Fibroblast of lung (primary cell): ENCODE data around the gene IFT57. TPM values are rescaled to one million over a fixed set of nuclear protein-coding genes. Genes with fewer than 3 reads are reported as not detected.

ENCODE experiments used
- DNase-seq, 2 donors: peaks; one replicate each; pipeline versions ENCODE4 v3.0.0 to v3.0.0-alpha.2; 2010; ENCODE audit warnings: low read depth in 2 of 2
- H2AFZ ChIP-seq: 2 replicates; pipeline ENCODE4 v1.5.1; 2012; ENCODE audit warnings: low read length, control low read depth, inconsistent platforms
- H3K27ac ChIP-seq: 2 replicates; pipeline ENCODE4 v1.5.1; 2011; ENCODE audit warnings: low read length, control low read depth; ENCODE audit not compliant: insufficient read depth
- H3K27me3 ChIP-seq: 2 replicates; pipeline ENCODE4 v1.5.1; 2011; ENCODE audit warnings: mild to moderate bottlenecking, low read length; ENCODE audit not compliant: control insufficient read depth, insufficient read depth
- H3K36me3 ChIP-seq: 2 replicates; pipeline ENCODE4 v1.5.1; 2011; ENCODE audit warnings: low read length; ENCODE audit not compliant: control insufficient read depth, insufficient read depth
- H3K4me1 ChIP-seq: 2 replicates; pipeline ENCODE4 v1.5.1; 2011; ENCODE audit warnings: low read length; ENCODE audit not compliant: control insufficient read depth, insufficient read depth; ENCODE audit errors: extremely low read depth
- H3K4me2 ChIP-seq: 2 replicates; pipeline ENCODE4 v1.5.1; 2011; ENCODE audit warnings: low read length, control low read depth; ENCODE audit not compliant: insufficient read depth; ENCODE audit errors: extremely low read depth
- H3K4me3 ChIP-seq, 4 experiments: fragments of 200-600 bp in 1 of 4; sonication (generic) in 1 of 4; replicated peaks in 1 of 4; 2 replicates each; pipeline ENCODE4 v1.5.1; 2011 to 2016; ENCODE audit warnings: low read length in 4 of 4, low read depth in 3 of 4, mild to moderate bottlenecking in 3 of 4, control low read depth in 2 of 4, inconsistent platforms in 1 of 4, mixed read lengths in 1 of 4; ENCODE audit not compliant: insufficient read depth in 1 of 4; ENCODE audit errors: control extremely low read depth in 1 of 4
- H3K79me2 ChIP-seq: 2 replicates; pipeline ENCODE4 v1.5.1; 2012; ENCODE audit warnings: mild to moderate bottlenecking, low read length, inconsistent platforms; ENCODE audit not compliant: control insufficient read depth, insufficient read depth
- H3K9ac ChIP-seq: 2 replicates; pipeline ENCODE4 v1.5.1; 2011; ENCODE audit warnings: mild to moderate bottlenecking, low read length, control low read depth; ENCODE audit not compliant: insufficient read depth
- H3K9me3 ChIP-seq: 2 replicates; pipeline ENCODE4 v1.5.1; 2012; ENCODE audit warnings: low read depth, low read length; ENCODE audit not compliant: control insufficient read depth, insufficient read depth
- H4K20me1 ChIP-seq: 2 replicates; pipeline ENCODE4 v1.5.1; 2011; ENCODE audit warnings: low read length; ENCODE audit not compliant: control insufficient read depth, insufficient read depth; ENCODE audit errors: extremely low read depth
- CTCF ChIP-seq, 2 donors: IDR thresholded peaks in 1 of 2; conservative IDR thresholded peaks in 1 of 2; 1 replicate in 1 of 2; 2 replicates in 1 of 2; pipeline ENCODE4 v1.5.1; 2011 to 2012; ENCODE audit warnings: low read length in 2 of 2, control low read depth in 1 of 2, inconsistent platforms in 1 of 2, low read depth in 1 of 2, mild to moderate bottlenecking in 1 of 2
- EZH2 ChIP-seq: IDR thresholded peaks from 2 replicates; pipeline ENCODE4 v1.5.1; 2012; ENCODE audit warnings: low read length, control low read depth, mild to moderate bottlenecking; ENCODE audit errors: missing control alignments
- polyA plus RNA-seq, 2 donors: library from polyadenylated mRNA; depleted of rRNA in 1 of 2; stranded (reverse) in 1 of 2; unstranded in 1 of 2; fragments of >200 nt; gene quantifications; 2 replicates each; pipeline ENCODE4 v1.2.1, GENCODE V29; 2011 to 2012; ENCODE audit warnings: missing spikeins in 1 of 2
- total RNA-seq: library from RNA; depleted of rRNA; stranded (reverse); fragments of >200 nt; gene quantifications from 2 replicates; pipeline ENCODE4 v1.2.1, GENCODE V29; 2014

IFT57 gene
- total and polyA plus RNA-seq, 2 donors (not counting 1 experiment from before 2014, with no cell fraction given) = 55.5 to 60.3 TPM

DNA sequence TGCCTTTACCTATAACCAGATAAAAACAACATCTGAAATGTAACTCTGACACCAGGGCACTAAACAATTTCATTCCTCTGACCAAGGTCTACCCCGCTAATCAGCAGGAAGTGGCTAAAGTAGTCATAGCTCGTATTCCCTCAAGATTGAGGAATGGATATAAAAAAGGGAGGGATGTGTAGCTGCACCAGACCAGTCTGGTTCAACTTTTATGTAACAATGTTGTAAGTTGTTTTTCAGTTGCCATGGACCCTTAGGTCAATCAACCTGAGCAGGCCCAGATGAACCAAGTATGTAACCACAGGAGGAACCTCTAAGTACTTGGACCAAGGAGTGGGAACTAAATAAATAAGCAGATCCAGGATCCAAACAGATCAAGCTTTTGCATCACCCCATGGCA is 28.4 kb upstream of the IFT57 start:
- peak in 1 of 2 donors; percentile 26 for DNase-seq
- no peak overlapping the region for H2AFZ ChIP-seq
- no peaks in the 10 kb centered on the region for H3K27me3 ChIP-seq
- H3K36me3 ChIP-seq = no peaks in the 10 kb centered on the region
- no peaks in the 10 kb centered on the region for H3K79me2 ChIP-seq
- no peaks in the 10 kb centered on the region for H3K4me1 ChIP-seq
- no peak for TF ChIP-seq CTCF (conservative IDR thresholded peaks at IDR 0.05 in 1 of 2, IDR thresholded peaks at IDR 0.05 in 1 of 2; ENCODE audit: low read depth in 1 of 2, low read length in 2 of 2)
- TF ChIP-seq EZH2 = no peak
- H4K20me1 ChIP-seq = no peaks in the 10 kb centered on the region
- no peaks in the 10 kb centered on the region for H3K9me3 ChIP-seq
- no peak overlapping the region for H3K9ac ChIP-seq
- H3K4me3 ChIP-seq = no peak overlapping the region
- no peak overlapping the region for H3K27ac ChIP-seq
- no peak overlapping the region for H3K4me2 ChIP-seq

- Histone ChIP-seq H3K4me3 (no peak overlapping the region), H3K27ac (no peak overlapping the region), H3K4me2 (no peak overlapping the region), H3K79me2 (no peaks in the 10 kb centered on the region), H4K20me1 (no peaks in the 10 kb centered on the region), H3K27me3 (no peaks in the 10 kb centered on the region), H3K4me1 (no peaks in the 10 kb centered on the region), H2AFZ (no peak overlapping the region), H3K9me3 (no peaks in the 10 kb centered on the region), H3K36me3 (no peaks in the 10 kb centered on the region), H3K9ac (no peak overlapping the region)
- no peak for DNase-seq
- TF ChIP-seq CTCF (conservative IDR thresholded peaks at IDR 0.05 in 1 of 2, IDR thresholded peaks at IDR 0.05 in 1 of 2; ENCODE audit: low read depth in 1 of 2, low read length in 2 of 2) = no peak
- no peak for TF ChIP-seq EZH2
Measured at GRCh38 chr3:108243243-108243642, 21.0 kb upstream of the IFT57 start.

DNA sequence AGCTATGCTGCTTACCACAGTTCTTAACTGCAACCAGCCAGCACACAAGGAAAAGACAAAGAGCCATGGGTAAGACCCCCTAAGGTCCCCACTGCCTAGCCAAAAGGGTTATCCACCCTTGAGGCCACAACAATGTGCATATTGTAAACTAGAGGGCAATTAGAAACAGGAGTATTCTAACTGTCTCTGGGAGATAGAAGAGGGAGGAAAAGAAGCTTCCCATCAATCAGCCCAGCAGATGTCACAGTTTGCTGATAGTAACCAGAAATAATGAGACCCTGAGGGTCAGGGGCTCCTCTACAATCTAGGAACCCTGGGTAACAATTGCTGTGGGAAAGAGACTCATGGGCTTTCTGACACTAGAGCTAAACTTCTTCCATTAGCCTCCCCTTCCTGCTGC is 20.6 kb upstream of the IFT57 start:
- TF ChIP-seq CTCF (conservative IDR thresholded peaks at IDR 0.05 in 1 of 2, IDR thresholded peaks at IDR 0.05 in 1 of 2; ENCODE audit: low read depth in 1 of 2, low read length in 2 of 2) (no peak), EZH2 (no peak)
- no peaks in the 10 kb centered on the region for H4K20me1 ChIP-seq
- H3K27me3 ChIP-seq = no peaks in the 10 kb centered on the region
- no peak overlapping the region for H3K9ac ChIP-seq
- H2AFZ ChIP-seq = no peak overlapping the region
- H3K9me3 ChIP-seq = no peaks in the 10 kb centered on the region
- no peaks in the 10 kb centered on the region for H3K4me1 ChIP-seq
- H3K4me3 ChIP-seq = no peak overlapping the region
- no peak overlapping the region for H3K4me2 ChIP-seq
- no peak for DNase-seq
- no peaks in the 10 kb centered on the region for H3K79me2 ChIP-seq
- no peaks in the 10 kb centered on the region for H3K36me3 ChIP-seq
- H3K27ac ChIP-seq = no peak overlapping the region
